Liver (tissue), 9 donors: Measurements from ENCODE around the gene EDNRA. TPM values are rescaled to one million over a fixed set of nuclear protein-coding genes. Genes with fewer than 3 reads are reported as not detected.
A peak's percentile ranks its signal among the peaks of the same experiment; 100 is the strongest.

ENCODE experiments used
- DNase-seq: peaks from one replicate; pipeline ENCODE4 v3.0.0-alpha.2; 2017; ENCODE audit warnings: low spot score
- H3K27ac ChIP-seq, 2 donors: one replicate each; pipeline ENCODE4 v1.7.0; 2013; ENCODE audit warnings: inconsistent platforms in 2 of 2, low read length in 2 of 2, control low read depth in 1 of 2, low read depth in 1 of 2, mild to moderate bottlenecking in 1 of 2
- H3K27me3 ChIP-seq, 4 donors: one replicate each; pipeline versions ENCODE4 v1.6.1 to v1.7.0; 2013; ENCODE audit warnings: low read length in 3 of 4, inconsistent platforms in 1 of 4, mild to moderate bottlenecking in 1 of 4, moderate library complexity in 1 of 4; ENCODE audit not compliant: control insufficient read depth in 4 of 4, insufficient read depth in 4 of 4
- H3K36me3 ChIP-seq, 4 donors: one replicate each; pipeline versions ENCODE4 v1.6.1 to v1.7.0; 2013; ENCODE audit warnings: low read length in 3 of 4, mild to moderate bottlenecking in 3 of 4, low read depth in 1 of 4, moderate library complexity in 1 of 4; ENCODE audit not compliant: control insufficient read depth in 4 of 4, insufficient read depth in 3 of 4
- H3K4me1 ChIP-seq, 4 donors: one replicate each; pipeline versions ENCODE4 v1.6.1 to v1.7.0; 2013; ENCODE audit warnings: low read length in 3 of 4, mild to moderate bottlenecking in 3 of 4, moderate library complexity in 1 of 4; ENCODE audit not compliant: control insufficient read depth in 4 of 4, insufficient read depth in 4 of 4
- H3K4me3 ChIP-seq, 3 donors: one replicate each; pipeline versions ENCODE4 v1.6.1 to v1.7.0; 2013; ENCODE audit warnings: low read length in 3 of 3, control low read depth in 1 of 3, low read depth in 1 of 3, mild to moderate bottlenecking in 1 of 3
- H3K9ac ChIP-seq, 2 donors: one replicate each; pipeline ENCODE4 v1.7.0; 2013; ENCODE audit warnings: low read length in 2 of 2, mild to moderate bottlenecking in 2 of 2, moderate library complexity in 2 of 2, control low read depth in 1 of 2, low read depth in 1 of 2
- H3K9me3 ChIP-seq, 4 donors: one replicate each; pipeline versions ENCODE4 v1.6.1 to v1.7.0; 2013; ENCODE audit warnings: low read length in 3 of 4; ENCODE audit not compliant: control insufficient read depth in 4 of 4
- GABPA ChIP-seq, 2 donors: IDR thresholded peaks in 1 of 2; conservative IDR thresholded peaks in 1 of 2; 2 replicates each; pipeline ENCODE4 v1.6.1; 2016; ENCODE audit warnings: antibody characterized with exemption in 2 of 2, mild to moderate bottlenecking in 1 of 2, moderate library complexity in 1 of 2
- JUND ChIP-seq, 2 donors: IDR thresholded peaks; 2 replicates each; pipeline ENCODE4 v1.6.1; 2016; ENCODE audit warnings: antibody characterized with exemption in 2 of 2
- MAX ChIP-seq: IDR thresholded peaks from 2 replicates; pipeline ENCODE4 v1.6.1; 2016; ENCODE audit warnings: antibody characterized with exemption
- NR2F2 ChIP-seq: IDR thresholded peaks from 2 replicates; pipeline ENCODE4 v1.6.1; 2016; ENCODE audit warnings: antibody characterized with exemption
- RAD21 ChIP-seq, 2 donors: IDR thresholded peaks; 2 replicates each; pipeline ENCODE4 v1.6.1; 2016; ENCODE audit warnings: antibody characterized with exemption in 2 of 2, mild to moderate bottlenecking in 2 of 2
- REST ChIP-seq: IDR thresholded peaks from 2 replicates; pipeline ENCODE4 v1.6.1; 2016; ENCODE audit warnings: antibody characterized with exemption, mild to moderate bottlenecking
- RXRA ChIP-seq, 2 donors: IDR thresholded peaks; 2 replicates each; pipeline ENCODE4 v1.6.1; 2017 to 2018; ENCODE audit warnings: antibody characterized with exemption in 2 of 2, mild to moderate bottlenecking in 1 of 2
- SP1 ChIP-seq: IDR thresholded peaks from 2 replicates; pipeline ENCODE4 v1.6.1; 2018; ENCODE audit warnings: antibody characterized with exemption, mild to moderate bottlenecking
- TAF1 ChIP-seq: conservative IDR thresholded peaks from 2 replicates; pipeline ENCODE4 v1.6.1; 2016; ENCODE audit warnings: antibody characterized with exemption, mild to moderate bottlenecking
- YY1 ChIP-seq: IDR thresholded peaks from 2 replicates; pipeline ENCODE4 v1.6.1; 2016; ENCODE audit warnings: antibody characterized with exemption, mild to moderate bottlenecking
- WGBS: extraction: QIAGEN DNeasy Blood & Tissue Kit; methylation state at CpG from one replicate; pipeline ENCODE4 v1.1.7; 2013; 5-methylcytosine and 5-hydroxymethylcytosine counted together
- polyA plus RNA-seq, 2 donors: library from polyadenylated mRNA; stranded (reverse) in 1 of 2; unstranded in 1 of 2; fragments of 200-250 nt in 1 of 2; fragments of >200 nt in 1 of 2; fragmentation: Nextera tagmentation in 1 of 2; extraction: Ambion mirVana in 1 of 2; gene quantifications; one replicate each; pipeline versions ENCODE4 v1.2.1 to v1.2.3, GENCODE V29; 2013 to 2015
- total RNA-seq, 2 donors: library from RNA; depleted of rRNA; stranded (reverse); fragments of >200 nt; gene quantifications; one replicate each; pipeline ENCODE4 v1.2.3, GENCODE V29; 2014
- TF ChIP-seq, protein P1 (sequence below): IDR thresholded peaks from 2 replicates; pipeline ENCODE4 v1.6.1; 2016; ENCODE audit warnings: antibody characterized with exemption
- TF ChIP-seq, protein P2 (sequence below): fragments of 150-350 bp; IDR thresholded peaks from 2 replicates; pipeline ENCODE4 v1.5.1; 2017; ENCODE audit warnings: improper control_type of control experiment, low read depth, low read length; ENCODE audit not compliant: missing input control
- donor health status: healthy.
- donor health status: healthy.
- donor health status: healthy.
- donor health status: healthy.
- donor health status: healthy.

Gene EDNRA
- total and polyA plus RNA-seq, 4 donors = 0.71 to 6.0 (median 1.1) TPM

DNA sequence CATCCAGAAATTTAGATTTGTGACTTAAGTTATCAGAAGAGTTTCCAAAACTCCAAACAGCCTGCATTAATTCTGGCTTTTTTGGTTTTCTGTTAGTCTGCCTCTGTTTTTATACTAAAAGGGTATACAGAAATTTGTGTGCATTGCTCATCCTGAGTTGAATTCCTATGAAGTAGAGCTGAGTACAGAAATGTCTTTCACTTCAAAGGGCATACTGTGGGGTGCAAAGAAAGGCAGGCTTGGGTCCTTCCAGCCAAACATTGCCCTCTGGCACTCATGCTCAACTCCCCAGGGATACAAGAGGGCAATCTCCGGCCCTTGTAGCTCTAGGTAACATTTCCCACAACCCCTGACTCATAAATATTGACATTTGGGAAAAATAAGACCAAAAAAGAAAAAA is 108.7 kb downstream of the EDNRA start:
- no peak for DNase-seq
- no peak overlapping the region for H3K9ac ChIP-seq
- no peak overlapping the region for H3K4me3 ChIP-seq
- H3K27me3 ChIP-seq = no peaks in the 10 kb centered on the region
- H3K27ac ChIP-seq = peak overlapping the region in 1 of 2 donors; percentile 12
- H3K4me1 ChIP-seq = no peaks in the 10 kb centered on the region
- TF ChIP-seq SP1 (no peak), YY1 (no peak), MAX (no peak), RAD21 (IDR thresholded peaks at IDR 0.05) (no peak), GABPA (IDR thresholded peaks at IDR 0.05 in 1 of 2, conservative IDR thresholded peaks at IDR 0.05 in 1 of 2) (no peak), NR2F2 (no peak), TAF1 (no peak)
- TF ChIP-seq, protein P1, sequence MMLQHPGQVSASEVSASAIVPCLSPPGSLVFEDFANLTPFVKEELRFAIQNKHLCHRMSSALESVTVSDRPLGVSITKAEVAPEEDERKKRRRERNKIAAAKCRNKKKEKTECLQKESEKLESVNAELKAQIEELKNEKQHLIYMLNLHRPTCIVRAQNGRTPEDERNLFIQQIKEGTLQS = no peak
- 72% methylated on average over 1 of the region's 1 CpG for WGBS
- H3K9me3 ChIP-seq = no peaks in the 10 kb centered on the region
- H3K36me3 ChIP-seq = no peaks in the 10 kb centered on the region

- no peak overlapping the region for H3K9ac ChIP-seq
- 48% methylated on average over 12 of the region's 12 CpGs for WGBS
- H3K4me1 ChIP-seq = no peaks in the 10 kb centered on the region
- no peaks in the 10 kb centered on the region for H3K27me3 ChIP-seq
- H3K36me3 ChIP-seq = no peaks in the 10 kb centered on the region
- TF ChIP-seq REST (no peak), RXRA (IDR thresholded peaks at IDR 0.05) (no peak), TAF1 (no peak), RAD21 (IDR thresholded peaks at IDR 0.05) (peak; percentile 81 to 88), SP1 (no peak)
- TF ChIP-seq, protein P2, sequence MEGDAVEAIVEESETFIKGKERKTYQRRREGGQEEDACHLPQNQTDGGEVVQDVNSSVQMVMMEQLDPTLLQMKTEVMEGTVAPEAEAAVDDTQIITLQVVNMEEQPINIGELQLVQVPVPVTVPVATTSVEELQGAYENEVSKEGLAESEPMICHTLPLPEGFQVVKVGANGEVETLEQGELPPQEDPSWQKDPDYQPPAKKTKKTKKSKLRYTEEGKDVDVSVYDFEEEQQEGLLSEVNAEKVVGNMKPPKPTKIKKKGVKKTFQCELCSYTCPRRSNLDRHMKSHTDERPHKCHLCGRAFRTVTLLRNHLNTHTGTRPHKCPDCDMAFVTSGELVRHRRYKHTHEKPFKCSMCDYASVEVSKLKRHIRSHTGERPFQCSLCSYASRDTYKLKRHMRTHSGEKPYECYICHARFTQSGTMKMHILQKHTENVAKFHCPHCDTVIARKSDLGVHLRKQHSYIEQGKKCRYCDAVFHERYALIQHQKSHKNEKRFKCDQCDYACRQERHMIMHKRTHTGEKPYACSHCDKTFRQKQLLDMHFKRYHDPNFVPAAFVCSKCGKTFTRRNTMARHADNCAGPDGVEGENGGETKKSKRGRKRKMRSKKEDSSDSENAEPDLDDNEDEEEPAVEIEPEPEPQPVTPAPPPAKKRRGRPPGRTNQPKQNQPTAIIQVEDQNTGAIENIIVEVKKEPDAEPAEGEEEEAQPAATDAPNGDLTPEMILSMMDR = peak; percentile 62
- DNase-seq = peak; percentile 54
- H3K9me3 ChIP-seq = no peaks in the 10 kb centered on the region
- H3K4me3 ChIP-seq = no peak overlapping the region
- H3K27ac ChIP-seq = no peak overlapping the region
These were observed 109.5 kb downstream of the EDNRA start for GRCh38 chr4:147590249-147590920.

DNA sequence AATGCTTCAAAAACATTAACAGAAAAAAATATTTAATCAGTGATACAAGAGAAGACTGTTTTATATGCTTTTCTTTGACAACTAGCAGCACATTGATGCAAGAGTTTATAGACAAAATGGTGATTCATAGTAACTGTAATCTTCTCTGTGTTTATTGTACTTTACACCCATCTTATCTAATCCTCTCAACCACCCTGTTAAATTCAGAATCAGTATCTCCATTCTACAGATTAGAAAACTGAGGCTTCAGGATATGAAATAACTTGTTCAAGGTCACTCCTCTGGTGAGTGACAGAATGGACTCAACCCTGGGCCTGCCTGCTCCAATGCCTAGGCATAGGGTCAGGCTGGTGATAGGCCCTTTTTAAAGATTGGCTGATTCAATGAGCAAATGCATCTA is 110.2 kb downstream of the EDNRA start:
- Histone ChIP-seq H3K9ac (no peak overlapping the region), H3K4me1 (no peaks in the 10 kb centered on the region), H3K27ac (no peak overlapping the region), H3K36me3 (no peaks in the 10 kb centered on the region), H3K4me3 (no peak overlapping the region), H3K9me3 (no peaks in the 10 kb centered on the region), H3K27me3 (no peaks in the 10 kb centered on the region)
- TF ChIP-seq JUND (IDR thresholded peaks at IDR 0.05) = no peak
- DNase-seq = no peak
